OCI-LY7 (cell line): Measurements from ENCODE around the gene MAP3K21. TPM values are rescaled to one million over a fixed set of nuclear protein-coding genes. Genes with fewer than 3 reads are reported as not detected.

Experiments used
- BruUV-seq: library from RNA; stranded (reverse); fragments of 400-500 nt; replicated peaks from 2 replicates; lab custom pipeline; 2021; lab: Mats Ljungman, UMichigan
- CTCF ChIA-PET: fragments of 300-600 bp; sonication (Branson Sonifier 250); formaldehyde crosslinking; loops from one replicate; lab custom pipeline; 2022; ENCODE audit warnings: antibody characterized with exemption; ENCODE audit not compliant: unreplicated experiment; lab: Charles Lee
- POLR2A ChIA-PET: fragments of 300-600 bp; sonication (Branson Sonifier 250); formaldehyde crosslinking; loops from one replicate; lab custom pipeline; 2022; ENCODE audit warnings: antibody characterized with exemption; lab: Charles Lee
- DNase-seq: peaks from one replicate; pipeline ENCODE4 v3.0.0-alpha.2; 2015; ENCODE audit warnings: low spot score
- H2AFZ ChIP-seq: fragments of 200-600 bp; sonication (generic), shearing (Covaris generic); 2 replicates; pipeline ENCODE4 v1.6.1; 2014; ENCODE audit warnings: mild to moderate bottlenecking, antibody characterized with exemption, low read length, moderate library complexity
- H3K27ac ChIP-seq: fragments of 200-600 bp; sonication (generic); 2 replicates; pipeline ENCODE4 v1.5.1; 2014; ENCODE audit warnings: mixed run types, low read depth, mild to moderate bottlenecking, moderate library complexity, low read length, inconsistent platforms; ENCODE audit not compliant: poor library complexity, severe bottlenecking
- H3K36me3 ChIP-seq: fragments of 200-600 bp; sonication (generic); 2 replicates; pipeline ENCODE4 v1.6.1; 2014; ENCODE audit warnings: mild to moderate bottlenecking, antibody characterized with exemption, low read length, moderate library complexity, mixed read lengths; ENCODE audit not compliant: insufficient read depth
- H3K4me1 ChIP-seq: fragments of 200-600 bp; sonication (generic); 2 replicates; pipeline ENCODE4 v1.5.1; 2014; ENCODE audit warnings: mild to moderate bottlenecking, low read length; ENCODE audit not compliant: insufficient read depth, poor library complexity, severe bottlenecking
- H3K4me2 ChIP-seq: fragments of 200-600 bp; sonication (generic); 2 replicates; pipeline ENCODE4 v1.6.1; 2014; ENCODE audit warnings: mild to moderate bottlenecking, low read length
- H3K4me3 ChIP-seq: fragments of 200-600 bp; sonication (generic); 2 replicates; pipeline ENCODE4 v1.5.1; 2014; ENCODE audit warnings: mild to moderate bottlenecking, low read depth, low read length; ENCODE audit not compliant: poor library complexity, severe bottlenecking
- H3K79me2 ChIP-seq: fragments of 200-600 bp; sonication (generic); 2 replicates; pipeline ENCODE4 v1.6.1; 2016; ENCODE audit warnings: low read depth, mild to moderate bottlenecking, low read length, moderate library complexity, mixed read lengths; ENCODE audit not compliant: insufficient read depth
- H3K9me2 ChIP-seq: fragments of 200-600 bp; sonication (generic); 2 replicates; pipeline ENCODE4 v1.6.1; 2016; ENCODE audit warnings: mild to moderate bottlenecking, low read length, mixed read lengths; ENCODE audit not compliant: insufficient read depth
- H3K9me3 ChIP-seq: fragments of 200-600 bp; sonication (generic); 2 replicates; pipeline ENCODE4 v1.6.1; 2014; ENCODE audit warnings: mild to moderate bottlenecking, mixed run types, low read length, mixed read lengths
- H4K20me1 ChIP-seq: fragments of 200-600 bp; sonication (generic); 2 replicates; pipeline ENCODE4 v1.6.1; 2014; ENCODE audit warnings: mild to moderate bottlenecking, antibody characterized with exemption, low read length, moderate library complexity, mixed read lengths; ENCODE audit not compliant: insufficient read depth
- CTCF ChIP-seq: fragments of 200-600 bp; sonication (generic); conservative IDR thresholded peaks from 2 replicates; pipeline ENCODE4 v1.5.1; 2014; ENCODE audit warnings: mild to moderate bottlenecking, antibody characterized with exemption, low read length, moderate library complexity, mixed read lengths
- EZH2phosphoT487 ChIP-seq: fragments of 200-600 bp; sonication (generic); IDR thresholded peaks from 2 replicates; pipeline ENCODE4 v1.6.1; 2018; ENCODE audit warnings: low read depth, borderline replicate concordance, mild to moderate bottlenecking, mixed run types, antibody characterized with exemption, low read length, moderate library complexity, mixed read lengths
- intact Hi-C: fragments of 100-400 bp; cut with micrococcal nuclease; formaldehyde crosslinking; loops from one replicate; pipeline ENCODE4 v1.10.0; 2022; ENCODE audit not compliant: unreplicated experiment
- total RNA-seq, 2 experiments: library from RNA; depleted of rRNA in 1 of 2; stranded (reverse); fragments of >200 nt in 1 of 2; shearing (Covaris generic) in 1 of 2; gene quantifications; 2 replicates each; pipeline ENCODE4 v1.2.3, GENCODE V29; 2014 to 2022

MAP3K21 gene
- total RNA-seq, 2 experiments from 2014 or later, result 1.3 to 1.8 TPM

- BruUV-seq, result no TSS peak
- H3K4me3 ChIP-seq, result no peak overlapping the region
- intact Hi-C loops, result no loop called here
- no peaks in the 10 kb centered on the region for H4K20me1 ChIP-seq
- H3K79me2 ChIP-seq, result no peaks in the 10 kb centered on the region
- no peaks in the 10 kb centered on the region for H3K9me2 ChIP-seq
- H3K4me1 ChIP-seq, result no peaks in the 10 kb centered on the region
- ChIA-PET CTCF (no interaction called here), POLR2A (interaction anchor here (0.7 kb wide), 1 partner anchor 13 kb away, joined by 3 read pairs; no protein-coding TSS in a partner anchor)
- TF ChIP-seq EZH2phosphoT487, result no peak
- TF ChIP-seq CTCF, result no peak
- H3K4me2 ChIP-seq, result no peak overlapping the region
- no peak overlapping the region for H2AFZ ChIP-seq
- H3K36me3 ChIP-seq, result no peaks in the 10 kb centered on the region
- H3K9me3 ChIP-seq, result no peaks in the 10 kb centered on the region
- H3K27ac ChIP-seq, result no peak overlapping the region
- no peak for DNase-seq
These were observed 13.9 kb upstream of the MAP3K21 start for GRCh38 chr1:233313434-233314155.

GRCh38 chr1:233315718-233316301 lies 11.7 kb upstream of the MAP3K21 start:
- no peak for TF ChIP-seq EZH2phosphoT487
- TF ChIP-seq CTCF, result no peak
- Histone ChIP-seq H3K4me1 (peaks cover 7% of the 10 kb centered on the region), H3K36me3 (no peaks in the 10 kb centered on the region), H3K9me3 (no peaks in the 10 kb centered on the region), H3K27ac (no peak overlapping the region), H3K4me2 (no peak overlapping the region), H3K4me3 (no peak overlapping the region), H4K20me1 (no peaks in the 10 kb centered on the region), H3K9me2 (no peaks in the 10 kb centered on the region), H2AFZ (no peak overlapping the region), H3K79me2 (no peaks in the 10 kb centered on the region)
- no TSS peak for BruUV-seq
- ChIA-PET POLR2A (interaction anchor here (0.6 to 1.5 kb wide), 2 partner anchors 21 to 23 kb away, joined by 4 read pairs; no protein-coding TSS in a partner anchor), CTCF (no interaction called here)
- no peak for DNase-seq
- intact Hi-C loops, result no loop called here

- Histone ChIP-seq H2AFZ (no peak overlapping the region), H3K36me3 (no peaks in the 10 kb centered on the region), H3K9me3 (no peaks in the 10 kb centered on the region), H3K4me3 (no peak overlapping the region), H3K27ac (no peak overlapping the region), H3K9me2 (no peaks in the 10 kb centered on the region), H3K4me1 (peaks cover 7% of the 10 kb centered on the region), H4K20me1 (no peaks in the 10 kb centered on the region), H3K4me2 (no peak overlapping the region), H3K79me2 (no peaks in the 10 kb centered on the region)
- no peak for DNase-seq
- TF ChIP-seq CTCF (no peak), EZH2phosphoT487 (no peak)
- intact Hi-C loops, result no loop called here
- ChIA-PET CTCF (no interaction called here), POLR2A (interaction anchor here (0.6 to 1.5 kb wide), 3 partner anchors 20 to 22 kb away, joined by 4 read pairs; no protein-coding TSS in a partner anchor)
- no TSS peak for BruUV-seq
These were observed 11.1 kb upstream of the MAP3K21 start for GRCh38 chr1:233316473-233316872.
